Adipocyte (in vitro differentiated cells): ENCODE results near the gene C1orf141.

Source experiments
- DNase-seq: peaks from one replicate; pipeline ENCODE4 v3.0.0-alpha.2; 2015; ENCODE audit warnings: low read depth
- H3K27me3 ChIP-seq: replicated peaks from 2 replicates; pipeline ENCODE4 v1.7.0; 2013; ENCODE audit warnings: mild to moderate bottlenecking, low read length, moderate library complexity; ENCODE audit not compliant: control insufficient read depth, insufficient read depth
- H3K36me3 ChIP-seq: 2 replicates; pipeline ENCODE4 v1.7.0; 2013; ENCODE audit warnings: low read length, mild to moderate bottlenecking, moderate library complexity; ENCODE audit not compliant: control insufficient read depth, insufficient read depth, severe bottlenecking
- H3K4me1 ChIP-seq: 2 replicates; pipeline ENCODE4 v1.7.0; 2013; ENCODE audit warnings: mild to moderate bottlenecking, low read length, moderate library complexity; ENCODE audit not compliant: control insufficient read depth, insufficient read depth
- H3K4me3 ChIP-seq: 2 replicates; pipeline ENCODE4 v1.7.0; 2013; ENCODE audit warnings: mild to moderate bottlenecking, low read length, moderate library complexity
- H3K9ac ChIP-seq: 2 replicates; pipeline ENCODE4 v1.7.0; 2013; ENCODE audit warnings: mild to moderate bottlenecking, low read length, moderate library complexity
- H3K9me3 ChIP-seq: 2 replicates; pipeline ENCODE4 v1.7.0; 2013; ENCODE audit warnings: mild to moderate bottlenecking, low read length, moderate library complexity; ENCODE audit not compliant: control insufficient read depth

The C1orf141 gene

DNA sequence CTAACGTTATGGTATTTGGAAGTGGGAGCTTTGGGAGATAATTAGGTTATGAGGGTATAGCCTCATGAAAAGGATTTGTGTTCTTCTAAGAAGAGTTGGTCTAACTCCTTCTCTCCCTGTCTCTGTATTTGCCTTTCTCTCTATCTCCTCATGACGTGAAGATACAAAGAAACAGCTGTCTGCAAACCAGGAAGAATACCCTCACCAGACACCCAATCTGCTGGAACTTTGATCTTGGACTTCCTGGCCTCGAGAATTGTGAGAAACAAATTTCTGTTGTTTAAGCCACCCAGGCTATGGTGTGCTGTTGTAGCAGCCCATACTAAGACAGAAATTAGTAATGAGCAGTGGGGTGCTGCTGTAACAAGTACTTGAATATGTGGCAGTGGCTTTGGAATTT lies 16.1 kb downstream of the C1orf141 start:
- no peaks in the 10 kb centered on the region for H3K36me3 ChIP-seq
- H3K9ac ChIP-seq: no peak overlapping the region
- no peak for DNase-seq
- H3K4me1 ChIP-seq: no peaks in the 10 kb centered on the region
- H3K9me3 ChIP-seq: peaks cover 5% of the 10 kb centered on the region
- no peak overlapping the region for H3K4me3 ChIP-seq
- no peaks in the 10 kb centered on the region for H3K27me3 ChIP-seq

DNA sequence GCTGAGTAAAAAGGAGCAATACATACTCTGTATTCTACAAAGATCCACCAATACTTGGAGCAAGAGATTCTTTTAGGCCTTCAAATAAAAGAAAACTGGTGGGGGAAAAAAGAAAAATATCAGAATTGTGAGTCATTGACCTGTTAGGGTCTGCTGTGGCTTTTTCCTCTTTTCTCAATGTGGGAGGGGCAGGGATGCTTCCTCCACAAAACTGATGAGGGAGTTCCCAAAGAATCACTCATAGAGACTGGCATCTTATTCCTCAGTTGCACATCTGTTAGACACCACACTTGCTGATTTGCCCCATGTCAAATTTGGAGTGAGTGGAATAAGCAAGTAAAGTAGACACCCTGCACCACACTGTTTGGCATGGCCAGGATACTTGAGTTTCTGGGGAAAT lies 16.6 kb downstream of the C1orf141 start:
- peaks cover 5% of the 10 kb centered on the region for H3K9me3 ChIP-seq
- no peak for DNase-seq
- H3K36me3 ChIP-seq: no peaks in the 10 kb centered on the region
- no peaks in the 10 kb centered on the region for H3K27me3 ChIP-seq
- no peaks in the 10 kb centered on the region for H3K4me1 ChIP-seq
- no peak overlapping the region for H3K4me3 ChIP-seq
- no peak overlapping the region for H3K9ac ChIP-seq

DNA sequence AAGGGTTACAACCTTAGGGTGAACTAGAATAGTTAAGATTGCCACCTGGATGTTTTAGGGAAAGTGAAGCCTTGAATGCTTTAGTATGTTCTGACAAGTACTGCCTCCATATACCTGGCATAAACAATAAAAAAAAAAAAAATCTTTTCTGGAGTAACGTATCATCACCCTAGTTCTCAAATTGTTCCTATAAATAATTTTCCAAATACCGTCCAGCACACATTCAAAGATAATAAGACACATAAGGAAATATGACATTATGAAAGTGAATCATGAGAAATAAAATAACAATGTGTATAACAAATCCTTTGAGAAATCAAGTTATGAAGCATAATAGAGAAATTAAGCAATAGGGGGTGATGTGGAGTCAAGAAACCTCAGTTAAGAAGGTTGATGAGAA lies 20.6 kb downstream of the C1orf141 start:
- Histone ChIP-seq H3K4me1 (no peaks in the 10 kb centered on the region), H3K4me3 (no peak overlapping the region), H3K27me3 (no peaks in the 10 kb centered on the region), H3K9me3 (no peaks in the 10 kb centered on the region), H3K36me3 (no peaks in the 10 kb centered on the region), H3K9ac (no peak overlapping the region)
- DNase-seq: no peak

DNA sequence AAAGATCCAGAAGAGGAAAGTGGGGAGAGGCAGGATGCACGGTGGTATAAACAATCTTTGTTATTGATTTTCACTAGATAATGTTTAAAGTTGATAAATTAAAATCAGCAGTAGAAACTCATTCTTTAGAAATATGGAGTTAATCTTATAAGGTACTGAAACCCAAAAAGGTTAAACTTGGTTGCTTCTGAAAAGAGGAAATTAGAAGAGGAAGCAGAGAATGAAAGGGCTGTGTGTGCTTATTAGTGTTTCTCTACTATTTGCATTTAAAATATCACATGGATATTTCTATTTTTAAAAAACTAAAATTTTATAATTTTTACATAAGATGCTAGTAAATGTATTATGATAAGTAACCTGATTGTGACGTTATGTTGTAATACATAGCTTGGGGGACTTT lies 24.4 kb downstream of the C1orf141 start:
- Histone ChIP-seq H3K36me3 (no peaks in the 10 kb centered on the region), H3K4me1 (no peaks in the 10 kb centered on the region), H3K27me3 (no peaks in the 10 kb centered on the region), H3K9me3 (no peaks in the 10 kb centered on the region), H3K9ac (no peak overlapping the region), H3K4me3 (no peak overlapping the region)
- no peak for DNase-seq

DNA sequence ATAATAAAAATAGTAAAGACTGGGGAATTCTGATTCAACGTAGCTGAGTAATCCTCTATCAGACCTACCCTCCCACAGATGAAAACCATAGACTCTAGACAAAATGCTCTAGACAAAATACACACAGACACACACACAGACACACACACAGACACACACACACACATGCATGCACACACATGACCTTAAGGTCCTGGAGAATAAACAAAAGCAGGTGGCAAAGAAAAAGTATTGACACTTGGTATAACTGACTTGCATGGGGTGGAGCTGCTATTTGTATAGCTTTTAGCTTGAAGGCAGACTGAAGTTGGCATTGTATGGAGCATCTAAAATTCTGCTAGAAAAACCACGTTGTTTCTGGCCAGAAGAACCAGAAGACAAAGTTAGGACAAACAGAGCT lies 29.3 kb downstream of the C1orf141 start:
- Histone ChIP-seq H3K9ac (no peak overlapping the region), H3K4me1 (no peaks in the 10 kb centered on the region), H3K9me3 (no peaks in the 10 kb centered on the region), H3K36me3 (no peaks in the 10 kb centered on the region), H3K27me3 (no peaks in the 10 kb centered on the region), H3K4me3 (no peak overlapping the region)
- no peak for DNase-seq

DNA sequence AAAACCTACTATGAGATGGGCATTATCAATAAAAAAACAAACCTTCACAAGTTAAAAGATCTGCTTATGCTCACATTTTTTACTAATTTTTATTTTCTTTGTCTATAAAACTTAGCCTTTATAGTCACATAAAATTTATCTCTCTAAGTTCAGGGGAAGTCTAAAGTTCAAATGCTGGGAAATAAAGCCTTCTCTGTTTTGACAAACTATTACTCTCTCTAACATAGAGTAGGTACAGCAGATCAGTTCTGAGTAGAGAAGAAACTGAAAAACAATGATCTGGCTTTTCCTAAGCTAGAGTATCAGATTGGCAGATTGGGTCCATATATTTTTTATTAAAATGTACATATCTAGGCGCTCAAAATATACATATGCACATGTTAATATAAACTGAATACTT lies 31.2 kb downstream of the C1orf141 start:
- H3K9ac ChIP-seq: no peak overlapping the region
- no peak for DNase-seq
- H3K4me1 ChIP-seq: no peaks in the 10 kb centered on the region
- H3K36me3 ChIP-seq: no peaks in the 10 kb centered on the region
- no peaks in the 10 kb centered on the region for H3K9me3 ChIP-seq
- H3K4me3 ChIP-seq: no peak overlapping the region
- H3K27me3 ChIP-seq: no peaks in the 10 kb centered on the region

DNA sequence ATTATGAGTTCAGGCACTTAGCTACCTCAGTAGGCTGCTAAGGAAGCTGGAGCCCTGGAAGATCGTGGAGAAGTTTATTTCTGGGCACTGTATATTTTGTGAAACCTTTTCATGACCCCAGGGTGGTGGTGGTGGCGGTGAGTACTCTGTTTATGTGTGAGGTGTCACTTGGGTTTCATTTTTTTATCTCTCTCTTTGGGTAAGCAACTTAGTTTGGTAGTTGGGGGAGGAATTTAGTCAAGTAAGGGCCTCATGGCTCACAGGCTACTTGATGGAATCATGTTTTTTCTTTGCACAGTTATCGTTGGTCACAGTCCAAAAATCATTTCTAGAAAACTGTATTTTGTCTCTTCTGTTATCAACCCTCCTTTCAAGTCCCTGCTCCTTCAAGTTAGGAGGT lies 33.9 kb downstream of the C1orf141 start:
- Histone ChIP-seq H3K27me3 (no peaks in the 10 kb centered on the region), H3K9ac (no peak overlapping the region), H3K36me3 (no peaks in the 10 kb centered on the region), H3K9me3 (no peaks in the 10 kb centered on the region), H3K4me3 (no peak overlapping the region), H3K4me1 (no peaks in the 10 kb centered on the region)
- DNase-seq: no peak

DNA sequence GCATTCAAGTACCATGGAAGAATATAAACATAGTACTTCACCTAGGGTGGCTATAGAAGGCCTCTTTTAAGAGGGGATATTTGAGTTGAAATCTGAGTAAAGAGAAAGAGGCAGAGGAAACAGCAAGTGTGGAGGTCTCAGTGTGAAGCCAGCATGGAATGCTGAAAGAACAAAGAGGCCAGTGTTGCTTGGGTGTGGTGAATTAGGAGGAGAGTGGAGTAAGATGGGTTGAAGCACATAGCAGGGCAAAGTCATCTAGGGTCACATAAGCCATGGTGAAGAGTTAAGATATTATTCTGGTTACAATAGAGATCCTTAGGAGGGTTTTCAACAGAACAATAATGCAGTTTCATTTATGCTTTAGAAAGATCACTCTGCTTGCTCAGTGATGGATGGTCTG lies 37.5 kb downstream of the C1orf141 start:
- DNase-seq: no peak
- Histone ChIP-seq H3K4me1 (no peaks in the 10 kb centered on the region), H3K9me3 (no peaks in the 10 kb centered on the region), H3K27me3 (no peaks in the 10 kb centered on the region), H3K9ac (no peak overlapping the region), H3K4me3 (no peak overlapping the region), H3K36me3 (no peaks in the 10 kb centered on the region)

DNA sequence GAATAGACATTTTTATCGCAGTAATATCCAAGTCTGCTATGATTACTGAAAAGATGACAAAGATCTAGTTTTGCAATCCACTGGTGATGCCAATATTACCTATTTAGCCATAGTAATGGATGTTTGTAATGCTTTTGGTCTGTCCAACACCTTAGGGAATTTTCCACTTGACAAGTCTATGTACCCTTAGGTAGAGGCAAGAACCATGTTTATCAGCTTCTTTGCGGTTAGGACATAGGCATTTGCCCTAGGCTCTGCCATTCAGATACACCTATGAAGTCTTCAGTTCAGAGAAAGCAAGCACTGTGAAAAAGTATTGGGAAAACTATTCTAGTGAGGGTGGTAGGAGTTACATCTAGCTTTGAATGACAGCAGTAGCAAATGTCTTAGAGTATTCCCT lies 40.6 kb downstream of the C1orf141 start:
- no peaks in the 10 kb centered on the region for H3K27me3 ChIP-seq
- H3K9ac ChIP-seq: no peak overlapping the region
- no peaks in the 10 kb centered on the region for H3K36me3 ChIP-seq
- H3K4me3 ChIP-seq: no peak overlapping the region
- peaks cover 10% of the 10 kb centered on the region for H3K9me3 ChIP-seq
- H3K4me1 ChIP-seq: no peaks in the 10 kb centered on the region
- DNase-seq: no peak

DNA sequence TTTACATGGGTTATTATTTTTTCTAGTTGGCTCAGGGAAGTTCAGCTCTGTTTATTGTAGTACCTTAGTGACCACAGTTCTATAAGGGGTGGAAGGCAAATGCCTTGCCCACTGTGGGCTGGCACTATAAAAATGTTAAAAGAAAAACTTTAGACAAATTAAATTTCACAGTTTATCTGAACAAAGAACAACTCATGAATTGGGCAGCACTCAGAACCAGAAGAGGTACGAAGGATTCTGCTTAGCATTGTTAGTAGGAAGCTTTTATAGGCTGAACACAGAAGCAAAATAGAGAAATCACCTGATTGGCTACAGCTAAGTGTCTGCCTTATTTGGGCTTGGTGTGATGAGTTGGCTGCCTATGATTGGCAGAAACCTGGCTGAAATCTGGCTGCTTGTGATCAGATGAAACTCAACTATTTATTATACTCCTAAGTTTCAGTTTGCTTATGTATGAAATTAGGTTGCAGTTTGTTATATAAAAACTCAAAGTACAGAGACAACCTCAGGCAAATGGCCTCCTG lies 45.0 kb downstream of the C1orf141 start:
- H3K4me1 ChIP-seq: no peaks in the 10 kb centered on the region
- H3K36me3 ChIP-seq: no peaks in the 10 kb centered on the region
- no peaks in the 10 kb centered on the region for H3K27me3 ChIP-seq
- DNase-seq: no peak
- no peak overlapping the region for H3K9ac ChIP-seq
- H3K9me3 ChIP-seq: peaks cover 10% of the 10 kb centered on the region
- H3K4me3 ChIP-seq: no peak overlapping the region

DNA sequence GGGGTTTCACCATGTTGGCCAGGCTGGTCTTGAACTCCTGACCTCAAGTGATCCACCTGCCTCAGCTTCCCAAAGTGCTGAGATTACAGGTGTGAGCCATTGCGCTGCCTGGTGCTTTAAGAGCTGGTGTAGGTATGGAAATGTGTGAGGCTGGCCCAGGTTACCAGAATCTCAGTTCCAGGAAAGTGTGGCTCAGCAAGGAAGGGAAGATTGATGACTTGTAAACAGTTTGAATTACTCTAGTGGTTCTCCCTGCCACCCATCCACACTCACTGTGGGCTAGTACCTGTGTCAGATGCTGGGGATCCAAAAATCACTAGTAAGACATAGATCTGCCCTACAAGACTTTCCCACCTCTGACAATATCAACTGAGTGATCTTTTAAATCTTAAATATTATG lies 46.3 kb downstream of the C1orf141 start:
- H3K36me3 ChIP-seq: no peaks in the 10 kb centered on the region
- no peaks in the 10 kb centered on the region for H3K4me1 ChIP-seq
- DNase-seq: no peak
- H3K4me3 ChIP-seq: no peak overlapping the region
- H3K9me3 ChIP-seq: peaks cover 10% of the 10 kb centered on the region
- no peak overlapping the region for H3K9ac ChIP-seq
- H3K27me3 ChIP-seq: no peaks in the 10 kb centered on the region

DNA sequence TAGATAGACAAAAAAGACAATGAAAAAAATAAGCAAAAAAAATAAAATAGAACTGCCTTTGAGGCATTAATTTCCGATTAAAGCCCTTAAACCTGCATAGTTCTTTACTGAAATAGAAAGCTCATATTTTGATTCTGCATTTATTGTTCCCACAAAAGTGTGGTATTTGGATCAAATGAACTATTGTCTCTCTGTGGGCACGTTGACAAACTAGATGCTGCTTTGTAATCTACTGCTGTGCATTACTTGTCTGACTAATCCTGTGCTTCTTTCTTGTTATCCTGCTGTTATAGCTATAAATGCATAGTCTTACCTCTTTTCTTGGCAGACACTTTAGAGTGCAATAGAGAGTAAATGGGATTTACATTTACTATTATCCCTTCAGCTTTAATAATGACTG lies 49.4 kb downstream of the C1orf141 start:
- H3K4me3 ChIP-seq: no peak overlapping the region
- no peaks in the 10 kb centered on the region for H3K27me3 ChIP-seq
- H3K4me1 ChIP-seq: no peaks in the 10 kb centered on the region
- H3K9me3 ChIP-seq: peaks cover 10% of the 10 kb centered on the region
- no peak for DNase-seq
- no peak overlapping the region for H3K9ac ChIP-seq
- no peaks in the 10 kb centered on the region for H3K36me3 ChIP-seq
